GM12878 (cell line): Measurements from ENCODE around the gene CHMP4A. TPM values are rescaled to one million over a fixed set of nuclear protein-coding genes. Genes with fewer than 3 reads are reported as not detected.

Experiments used
- ATAC-seq: fragments of 200-7000 bp; cut with Tn5 transposase; 3 replicates; pipeline ENCODE4 v1.9.1; 2020; ENCODE audit warnings: mild to moderate bottlenecking, moderate library complexity
- BruUV-seq: library from RNA; stranded (reverse); fragments of 400-500 nt; replicated peaks from 2 replicates; lab custom pipeline; 2021; lab: Mats Ljungman, UMichigan
- CTCF ChIA-PET: fragments of 300-600 bp; sonication (Branson Sonifier 250); formaldehyde crosslinking; extraction: SDS; loops from one replicate; lab custom pipeline; 2021; ENCODE audit warnings: inconsistent platforms; lab: Yijun Ruan, JAX
- POLR2A ChIA-PET: fragments of 350-600 bp; formaldehyde crosslinking; extraction: SDS; loops from one replicate; lab custom pipeline; 2021; ENCODE audit warnings: inconsistent platforms; lab: Charles Lee
- RAD21 ChIA-PET: fragments of 300-600 bp; sonication (Branson Sonifier 250); formaldehyde crosslinking; loops from one replicate; lab custom pipeline; 2023; ENCODE audit warnings: antibody characterized with exemption; ENCODE audit not compliant: unreplicated experiment; lab: Charles Lee
- SMC1A ChIA-PET: fragments of 300-600 bp; sonication (Branson Sonifier 250); formaldehyde crosslinking; loops from one replicate; lab custom pipeline; 2023; ENCODE audit not compliant: unreplicated experiment, uncharacterized antibody; lab: Charles Lee
- DNase-seq: peaks from one replicate; pipeline ENCODE4 v3.0.0-alpha.2; 2011; ENCODE audit warnings: low read depth, low spot score
- FAIRE-seq: peaks from 3 replicates; lab custom pipeline; 2011; peaks lifted over from hg19 to GRCh38; lab: Jason Lieb, UNC
- H2AFZ ChIP-seq: 2 replicates; pipeline ENCODE4 v1.6.0; 2011; ENCODE audit warnings: low read depth, low read length, control low read depth; ENCODE audit not compliant: control insufficient read depth
- H3K27ac ChIP-seq: 2 replicates; pipeline ENCODE4 v1.5.1; 2011; ENCODE audit warnings: control low read depth; ENCODE audit not compliant: control insufficient read depth, insufficient read depth
- H3K27me3 ChIP-seq, 2 experiments: replicated peaks in 1 of 2; 2 replicates each; pipeline versions ENCODE4 v1.6.0 to v1.6.1; 2011; ENCODE audit warnings: low read length in 1 of 2; ENCODE audit not compliant: control insufficient read depth in 2 of 2, insufficient read depth in 2 of 2
- H3K36me3 ChIP-seq, 2 experiments: 2 replicates each; pipeline ENCODE4 v1.5.1; 2011; ENCODE audit warnings: low read length in 1 of 2; ENCODE audit not compliant: control insufficient read depth in 2 of 2, insufficient read depth in 2 of 2
- H3K4me1 ChIP-seq: 2 replicates; pipeline ENCODE4 v1.6.1; 2011; ENCODE audit warnings: mild to moderate bottlenecking, low read length, moderate library complexity, mixed read lengths; ENCODE audit not compliant: control insufficient read depth, insufficient read depth
- H3K4me2 ChIP-seq: 2 replicates; pipeline ENCODE4 v1.6.0; 2011; ENCODE audit warnings: control low read depth; ENCODE audit not compliant: control insufficient read depth, insufficient read depth
- H3K4me3 ChIP-seq: fragments of 200-600 bp; sonication (generic); 2 replicates; pipeline ENCODE4 v1.5.1; 2016
- H3K79me2 ChIP-seq: 2 replicates; pipeline ENCODE4 v1.6.0; 2011; ENCODE audit warnings: low read length; ENCODE audit not compliant: control insufficient read depth, insufficient read depth
- H3K9ac ChIP-seq: 2 replicates; pipeline ENCODE4 v1.8.0; 2011; ENCODE audit warnings: low read length, control low read depth, mixed read lengths; ENCODE audit not compliant: control insufficient read depth, insufficient read depth
- H3K9me3 ChIP-seq: replicated peaks from 3 replicates; pipeline ENCODE4 v1.5.1; 2011; ENCODE audit warnings: mild to moderate bottlenecking, low read length; ENCODE audit not compliant: control insufficient read depth, insufficient read depth
- H4K20me1 ChIP-seq: 2 replicates; pipeline ENCODE4 v1.6.0; 2011; ENCODE audit not compliant: control insufficient read depth, insufficient read depth
- BACH1 ChIP-seq: fragments of 450-650 bp; IDR thresholded peaks from 2 replicates; pipeline ENCODE4 v1.6.1; 2017; ENCODE audit warnings: mild to moderate bottlenecking, borderline replicate concordance
- CHD1 ChIP-seq: IDR thresholded peaks from 2 replicates; pipeline ENCODE4 v1.6.1; 2012; ENCODE audit warnings: low read depth, low read length, improper control_type of control experiment
- EZH2 ChIP-seq: IDR thresholded peaks from 2 replicates; pipeline ENCODE4 v1.6.1; 2012; ENCODE audit warnings: low read depth, mild to moderate bottlenecking, control low read depth, inconsistent platforms, low read length, borderline replicate concordance; ENCODE audit not compliant: control insufficient read depth
- FOXM1 ChIP-seq: IDR thresholded peaks from 2 replicates; pipeline ENCODE4 v1.6.1; 2012; ENCODE audit warnings: low read depth, mild to moderate bottlenecking, inconsistent platforms, low read length, moderate library complexity
- JUNB ChIP-seq: IDR thresholded peaks from 2 replicates; pipeline ENCODE4 v1.6.1; 2016; ENCODE audit warnings: antibody characterized with exemption, mild to moderate bottlenecking
- NFYA ChIP-seq: IDR thresholded peaks from 2 replicates; pipeline ENCODE4 v1.6.1; 2011; ENCODE audit warnings: low read depth, mild to moderate bottlenecking, low read length, improper control_type of control experiment, borderline replicate concordance
- RAD21 ChIP-seq: IDR thresholded peaks from 2 replicates; pipeline ENCODE4 v1.6.1; 2011; ENCODE audit warnings: mild to moderate bottlenecking, low read depth, low read length, moderate library complexity; ENCODE audit not compliant: insufficient read depth
- SMAD1 ChIP-seq: fragments of 450-650 bp; IDR thresholded peaks from 2 replicates; pipeline ENCODE4 v1.6.1; 2018; ENCODE audit warnings: mild to moderate bottlenecking, low read depth; ENCODE audit not compliant: partially characterized antibody
- SMARCA5 ChIP-seq: fragments of 450-650 bp; IDR thresholded peaks from 2 replicates; pipeline ENCODE4 v1.6.1; 2017; ENCODE audit warnings: mild to moderate bottlenecking
- WGBS: methylation state at CpG from one replicate; pipeline ENCODE4 v1.1.6; 2016; ENCODE audit warnings: low lambda C conversion rate; ENCODE audit not compliant: insufficient replicate concordance, insufficient coverage; ENCODE audit errors: missing lambda C conversion rate; 5-methylcytosine and 5-hydroxymethylcytosine counted together
- in situ Hi-C: fragments of 300-500 bp; cut with MboI; formaldehyde crosslinking; loops from 9 replicates; pipeline ENCODE4 v1.14.3; 2018; ENCODE audit warnings: mixed read lengths
- intact Hi-C: fragments of 100-400 bp; cut with micrococcal nuclease; formaldehyde crosslinking; loops from one replicate; pipeline ENCODE4 v1.14.2; 2022; ENCODE audit not compliant: unreplicated experiment
- polyA plus RNA-seq, 11 experiments: library from polyadenylated mRNA; depleted of rRNA in 4 of 11; unstranded in 6 of 11; stranded (reverse) in 5 of 11; fragments of >200 nt; fragmentation: Nextera tagmentation in 4 of 11; fragmentation: Illumina TruSeq in 1 of 11; extraction: Ambion mirVana in 4 of 11; extraction: Trizol in 1 of 11; gene quantifications; 1 replicate in 1 of 11; 2 replicates in 10 of 11; pipeline versions ENCODE4 v1.2.1 to v1.2.3, GENCODE V29; 2011 to 2016; ENCODE audit warnings: inconsistent platforms in 2 of 11, missing spikeins in 2 of 11, low read depth in 1 of 11
- total RNA-seq, 4 experiments: library from RNA; depleted of rRNA in 3 of 4; stranded (reverse); fragments of >200 nt in 3 of 4; fragmentation: Illumina TruSeq in 1 of 4; extraction: Trizol in 1 of 4; gene quantifications; 2 replicates each; pipeline versions ENCODE4 v1.2.1 to v1.2.3, GENCODE V29; 2013 to 2021
- TF ChIP-seq, protein P1 (sequence below): fragments of 450-650 bp; formaldehyde crosslinking; IDR thresholded peaks from 2 replicates; pipeline ENCODE4 v1.5.0; 2022; ENCODE audit warnings: mild to moderate bottlenecking, missing genetic modification characterization
- TF ChIP-seq, protein P2 (sequence below): fragments of 450-650 bp; IDR thresholded peaks from 2 replicates; pipeline ENCODE4 v1.6.1; 2016; ENCODE audit warnings: mild to moderate bottlenecking
- TF ChIP-seq, protein P3 (sequence below): fragments of 450-650 bp; IDR thresholded peaks from 2 replicates; pipeline ENCODE4 v1.6.1; 2017; ENCODE audit warnings: mild to moderate bottlenecking, moderate library complexity

CHMP4A gene
- total and polyA plus RNA-seq, 10 of the 15 experiments (the other 5 are each of a cell fraction or from before 2014, with no cell fraction given): 35.5 to 151 (median 84.7) TPM

- ChIA-PET POLR2A (interaction anchor here (1.0 to 3.0 kb wide), 8 partner anchors 14 to 241 kb away, joined by 3 to 28 read pairs (median 6); partner anchors contain the start of genes CHMP4A, CIDEB, IRF9 and PSME2), RAD21 (interaction anchor here (0.6 to 2.8 kb wide), 12 partner anchors 24 to 132 kb away, joined by 3 to 13 read pairs (median 4); partner anchors contain the start of genes CHMP4A, CIDEB, DCAF11 and DHRS1), CTCF (interaction anchor here (0.6 to 2.2 kb wide), 8 partner anchors 14 to 1815 kb away, joined by 3 to 9 read pairs (median 6); partner anchors contain the start of genes CHMP4A, CIDEB, IRF9 and TINF2), SMC1A (interaction anchor here (0.9 to 1.5 kb wide), 5 partner anchors 28 to 119 kb away, joined by 3 to 11 read pairs (median 5); partner anchors contain the start of genes CIDEB, DCAF11, IRF9 and NRL)
- Histone ChIP-seq H3K27ac (peak overlapping the region; percentile 17; the same call in 1 of the 2 replicates), H3K9me3 (no peaks in the 10 kb centered on the region), H4K20me1 (no peaks in the 10 kb centered on the region), H3K4me1 (peaks cover 4% of the 10 kb centered on the region; the same call in 1 of the 2 replicates), H3K79me2 (peaks cover 28% of the 10 kb centered on the region), H2AFZ (no peak overlapping the region), H3K9ac (no peak overlapping the region), H3K27me3 (no peaks in the 10 kb centered on the region), H3K36me3 (peaks cover 12 to 19% of the 10 kb centered on the region in 2 experiments), H3K4me3 (no peak overlapping the region), H3K4me2 (peak overlapping the region; percentile 78)
- DNase-seq: no peak
- over 99% methylated on average over 9 of the region's 9 CpGs for WGBS
- intact Hi-C loops (loop anchor here (2.0 kb wide), 1 partner anchor 107 kb away; no protein-coding TSS in a partner anchor), in situ Hi-C loops (no loop called here)
- FAIRE-seq: no peak
- TF ChIP-seq NFYA (no peak), BACH1 (no peak), RAD21 (no peak), CHD1 (no peak), SMARCA5 (no peak), JUNB (no peak), SMAD1 (no peak), FOXM1 (no peak), EZH2 (no peak)
- TF ChIP-seq, protein P1, sequence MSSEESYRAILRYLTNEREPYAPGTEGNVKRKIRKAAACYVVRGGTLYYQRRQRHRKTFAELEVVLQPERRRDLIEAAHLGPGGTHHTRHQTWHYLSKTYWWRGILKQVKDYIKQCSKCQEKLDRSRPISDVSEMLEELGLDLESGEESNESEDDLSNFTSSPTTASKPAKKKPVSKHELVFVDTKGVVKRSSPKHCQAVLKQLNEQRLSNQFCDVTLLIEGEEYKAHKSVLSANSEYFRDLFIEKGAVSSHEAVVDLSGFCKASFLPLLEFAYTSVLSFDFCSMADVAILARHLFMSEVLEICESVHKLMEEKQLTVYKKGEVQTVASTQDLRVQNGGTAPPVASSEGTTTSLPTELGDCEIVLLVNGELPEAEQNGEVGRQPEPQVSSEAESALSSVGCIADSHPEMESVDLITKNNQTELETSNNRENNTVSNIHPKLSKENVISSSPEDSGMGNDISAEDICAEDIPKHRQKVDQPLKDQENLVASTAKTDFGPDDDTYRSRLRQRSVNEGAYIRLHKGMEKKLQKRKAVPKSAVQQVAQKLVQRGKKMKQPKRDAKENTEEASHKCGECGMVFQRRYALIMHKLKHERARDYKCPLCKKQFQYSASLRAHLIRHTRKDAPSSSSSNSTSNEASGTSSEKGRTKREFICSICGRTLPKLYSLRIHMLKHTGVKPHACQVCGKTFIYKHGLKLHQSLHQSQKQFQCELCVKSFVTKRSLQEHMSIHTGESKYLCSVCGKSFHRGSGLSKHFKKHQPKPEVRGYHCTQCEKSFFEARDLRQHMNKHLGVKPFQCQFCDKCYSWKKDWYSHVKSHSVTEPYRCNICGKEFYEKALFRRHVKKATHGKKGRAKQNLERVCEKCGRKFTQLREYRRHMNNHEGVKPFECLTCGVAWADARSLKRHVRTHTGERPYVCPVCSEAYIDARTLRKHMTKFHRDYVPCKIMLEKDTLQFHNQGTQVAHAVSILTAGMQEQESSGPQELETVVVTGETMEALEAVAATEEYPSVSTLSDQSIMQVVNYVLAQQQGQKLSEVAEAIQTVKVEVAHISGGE (CRISPR knock-in tag): no peak
- TF ChIP-seq, protein P2, sequence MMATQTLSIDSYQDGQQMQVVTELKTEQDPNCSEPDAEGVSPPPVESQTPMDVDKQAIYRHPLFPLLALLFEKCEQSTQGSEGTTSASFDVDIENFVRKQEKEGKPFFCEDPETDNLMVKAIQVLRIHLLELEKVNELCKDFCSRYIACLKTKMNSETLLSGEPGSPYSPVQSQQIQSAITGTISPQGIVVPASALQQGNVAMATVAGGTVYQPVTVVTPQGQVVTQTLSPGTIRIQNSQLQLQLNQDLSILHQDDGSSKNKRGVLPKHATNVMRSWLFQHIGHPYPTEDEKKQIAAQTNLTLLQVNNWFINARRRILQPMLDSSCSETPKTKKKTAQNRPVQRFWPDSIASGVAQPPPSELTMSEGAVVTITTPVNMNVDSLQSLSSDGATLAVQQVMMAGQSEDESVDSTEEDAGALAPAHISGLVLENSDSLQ: no peak
- TF ChIP-seq, protein P3, sequence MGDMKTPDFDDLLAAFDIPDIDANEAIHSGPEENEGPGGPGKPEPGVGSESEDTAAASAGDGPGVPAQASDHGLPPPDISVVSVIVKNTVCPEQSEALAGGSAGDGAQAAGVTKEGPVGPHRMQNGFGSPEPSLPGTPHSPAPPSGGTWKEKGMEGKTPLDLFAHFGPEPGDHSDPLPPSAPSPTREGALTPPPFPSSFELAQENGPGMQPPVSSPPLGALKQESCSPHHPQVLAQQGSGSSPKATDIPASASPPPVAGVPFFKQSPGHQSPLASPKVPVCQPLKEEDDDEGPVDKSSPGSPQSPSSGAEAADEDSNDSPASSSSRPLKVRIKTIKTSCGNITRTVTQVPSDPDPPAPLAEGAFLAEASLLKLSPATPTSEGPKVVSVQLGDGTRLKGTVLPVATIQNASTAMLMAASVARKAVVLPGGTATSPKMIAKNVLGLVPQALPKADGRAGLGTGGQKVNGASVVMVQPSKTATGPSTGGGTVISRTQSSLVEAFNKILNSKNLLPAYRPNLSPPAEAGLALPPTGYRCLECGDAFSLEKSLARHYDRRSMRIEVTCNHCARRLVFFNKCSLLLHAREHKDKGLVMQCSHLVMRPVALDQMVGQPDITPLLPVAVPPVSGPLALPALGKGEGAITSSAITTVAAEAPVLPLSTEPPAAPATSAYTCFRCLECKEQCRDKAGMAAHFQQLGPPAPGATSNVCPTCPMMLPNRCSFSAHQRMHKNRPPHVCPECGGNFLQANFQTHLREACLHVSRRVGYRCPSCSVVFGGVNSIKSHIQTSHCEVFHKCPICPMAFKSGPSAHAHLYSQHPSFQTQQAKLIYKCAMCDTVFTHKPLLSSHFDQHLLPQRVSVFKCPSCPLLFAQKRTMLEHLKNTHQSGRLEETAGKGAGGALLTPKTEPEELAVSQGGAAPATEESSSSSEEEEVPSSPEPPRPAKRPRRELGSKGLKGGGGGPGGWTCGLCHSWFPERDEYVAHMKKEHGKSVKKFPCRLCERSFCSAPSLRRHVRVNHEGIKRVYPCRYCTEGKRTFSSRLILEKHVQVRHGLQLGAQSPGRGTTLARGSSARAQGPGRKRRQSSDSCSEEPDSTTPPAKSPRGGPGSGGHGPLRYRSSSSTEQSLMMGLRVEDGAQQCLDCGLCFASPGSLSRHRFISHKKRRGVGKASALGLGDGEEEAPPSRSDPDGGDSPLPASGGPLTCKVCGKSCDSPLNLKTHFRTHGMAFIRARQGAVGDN: no peak
- ATAC-seq: no peak
- no TSS peak for BruUV-seq
Observed at GRCh38 chr14:24189460-24189859, 23.8 kb downstream of the CHMP4A start.
